Common myeloid progenitor, CD34-positive (primary cell): ENCODE results near the gene TP53TG3E. TPM values are rescaled to one million over a fixed set of nuclear protein-coding genes. Genes with fewer than 3 reads are reported as not detected.
"Not testable (repeated sequence)": the region's sequence is repeated elsewhere in the genome, so short reads cannot be mapped to it uniquely, and the experiment has no call there.

Experiments
- CTCF ChIA-PET: fragments of 350-600 bp; sonication (Branson Sonifier 250); formaldehyde crosslinking; loops from one replicate; lab custom pipeline; 2021; ENCODE audit warnings: antibody characterized with exemption; lab: Charles Lee
- POLR2A ChIA-PET: fragments of 350-600 bp; sonication (Branson Sonifier 250); formaldehyde crosslinking; loops from one replicate; lab custom pipeline; 2021; ENCODE audit warnings: antibody characterized with exemption; lab: Charles Lee
- DNase-seq, 3 donors: peaks; one replicate each; pipeline versions ENCODE4 v3.0.0 to v3.0.0-alpha.2; 2013
- H3K27ac ChIP-seq, 2 experiments: 1 replicate in 1 of 2; 2 replicates in 1 of 2; pipeline ENCODE4 v1.7.0; 2013; ENCODE audit warnings: inconsistent platforms in 2 of 2, low read length in 2 of 2, mild to moderate bottlenecking in 2 of 2, low read depth in 1 of 2, moderate library complexity in 1 of 2; ENCODE audit not compliant: severe bottlenecking in 2 of 2, insufficient read depth in 1 of 2, poor library complexity in 1 of 2
- H3K27me3 ChIP-seq, 5 experiments: replicated peaks in 2 of 5; 1 replicate in 3 of 5; 2 replicates in 2 of 5; pipeline versions ENCODE4 v1.6.1 to v1.7.0; 2013; ENCODE audit warnings: low read length in 4 of 5, mild to moderate bottlenecking in 2 of 5, moderate library complexity in 2 of 5, inconsistent platforms in 1 of 5; ENCODE audit not compliant: insufficient read depth in 5 of 5, control insufficient read depth in 4 of 5
- H3K36me3 ChIP-seq, 4 experiments: 1 replicate in 2 of 4; 2 replicates in 2 of 4; pipeline versions ENCODE4 v1.6.1 to v1.7.0; 2013; ENCODE audit warnings: low read length in 3 of 4, control low read depth in 1 of 4, mild to moderate bottlenecking in 1 of 4; ENCODE audit not compliant: control insufficient read depth in 4 of 4, insufficient read depth in 4 of 4
- H3K4me1 ChIP-seq, 4 experiments: 1 replicate in 3 of 4; 2 replicates in 1 of 4; pipeline versions ENCODE4 v1.6.1 to v1.7.1; 2013; ENCODE audit warnings: low read length in 3 of 4, mild to moderate bottlenecking in 3 of 4, control low read depth in 1 of 4, inconsistent platforms in 1 of 4, moderate library complexity in 1 of 4; ENCODE audit not compliant: control insufficient read depth in 4 of 4, insufficient read depth in 4 of 4; ENCODE audit errors: control extremely low read depth in 1 of 4
- H3K4me3 ChIP-seq, 7 experiments: 1 replicate in 4 of 7; 2 replicates in 3 of 7; pipeline versions ENCODE4 v1.5.1 to v1.7.0; 2013; ENCODE audit warnings: mild to moderate bottlenecking in 7 of 7, low read length in 6 of 7, moderate library complexity in 6 of 7, inconsistent platforms in 2 of 7, low read depth in 2 of 7, control low read depth in 1 of 7; ENCODE audit not compliant: insufficient read depth in 4 of 7, control insufficient read depth in 1 of 7; ENCODE audit errors: extremely low read depth in 1 of 7
- H3K9me3 ChIP-seq, 5 experiments: 1 replicate in 4 of 5; 2 replicates in 1 of 5; pipeline versions ENCODE4 v1.6.1 to v1.7.1; 2013; ENCODE audit warnings: low read length in 4 of 5, mild to moderate bottlenecking in 2 of 5, inconsistent platforms in 1 of 5, low read depth in 1 of 5, moderate library complexity in 1 of 5; ENCODE audit not compliant: control insufficient read depth in 4 of 5, insufficient read depth in 2 of 5; ENCODE audit errors: control extremely low read depth in 1 of 5
- WGBS: methylation state at CpG from one replicate; pipeline ENCODE4 v1.1.5; 2013; ENCODE audit not compliant: insufficient coverage; 5-methylcytosine and 5-hydroxymethylcytosine counted together
- polyA plus RNA-seq: library from polyadenylated mRNA; unstranded; fragments of 120-200 nt; gene quantifications from one replicate; pipeline ENCODE4 v1.2.1, GENCODE V29; 2013

TP53TG3E gene, protein sequence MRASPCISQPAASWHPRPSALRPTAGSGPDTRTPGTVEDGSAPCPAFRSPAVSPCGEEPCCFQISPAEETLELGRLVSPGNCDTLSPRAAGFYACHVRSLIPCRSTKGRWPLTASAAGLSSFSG
- polyA plus RNA-seq = not detected

GRCh38 chr16:33304006-33304405 lies at the start of gene TP53TG3E:
TP53TG3E (plus strand) TSS chr16:33304306; CDS start chr16:33304374, 68 bp downstream.
- WGBS = no CpG with 5 or more reads among the region's 25 CpGs
- DNase-seq, H3K27me3 ChIP-seq, H3K4me1 ChIP-seq, CTCF ChIA-PET, H3K27ac ChIP-seq, H3K36me3 ChIP-seq, H3K9me3 ChIP-seq, H3K4me3 ChIP-seq, POLR2A ChIA-PET: not testable (repeated sequence)

DNA sequence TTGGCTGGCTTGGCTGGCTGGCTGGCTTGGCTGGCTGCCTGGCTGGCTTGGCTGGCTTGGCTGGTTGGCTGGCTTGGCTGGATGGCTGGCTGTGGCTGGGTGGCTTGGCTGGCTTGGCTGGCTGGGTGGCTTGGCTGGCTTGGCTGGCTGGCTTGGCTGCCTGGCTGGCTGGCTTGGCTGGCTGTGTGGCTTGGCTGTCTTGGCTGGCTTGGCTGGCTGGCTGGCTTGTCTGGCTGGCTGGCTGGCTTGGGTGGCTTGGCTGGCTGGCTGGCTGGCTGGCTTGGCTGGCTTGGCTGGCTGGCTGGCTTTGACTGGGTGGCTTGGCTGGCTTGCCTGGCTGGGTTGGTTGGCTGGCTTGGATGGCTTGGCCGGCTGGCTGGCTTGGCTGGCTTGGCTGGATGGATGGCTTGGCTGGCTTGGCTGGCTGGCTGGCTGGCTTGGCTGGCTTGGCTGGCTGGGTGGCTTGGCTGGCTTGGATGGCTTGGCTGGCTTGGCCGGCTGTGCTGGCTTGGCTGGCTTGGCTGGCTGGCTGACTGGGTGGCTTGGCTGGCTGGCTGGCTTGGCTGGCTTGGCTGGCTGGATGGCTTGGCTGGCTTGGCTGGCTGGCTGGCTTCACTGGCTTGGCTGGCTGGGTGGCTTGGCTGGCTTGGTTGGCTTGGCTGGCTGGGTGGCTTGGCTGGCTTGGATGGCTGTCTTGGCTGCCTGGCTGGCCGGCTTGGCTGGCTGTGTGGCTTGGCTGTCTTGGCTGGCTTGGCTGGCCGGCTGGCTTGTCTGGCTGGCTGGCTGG lies 32.3 kb downstream of the TP53TG3E start:
- H3K27me3 ChIP-seq, H3K4me1 ChIP-seq, H3K4me3 ChIP-seq, H3K27ac ChIP-seq, POLR2A ChIA-PET, DNase-seq, H3K36me3 ChIP-seq, CTCF ChIA-PET: not testable (repeated sequence)
- H3K9me3 ChIP-seq = peaks cover 0 to 18% (median 6%) of the 10 kb centered on the region in 5 experiments
- WGBS = 85% methylated on average over 3 of the region's 4 CpGs

- H3K4me3 ChIP-seq, H3K27me3 ChIP-seq, H3K27ac ChIP-seq, H3K4me1 ChIP-seq, H3K36me3 ChIP-seq, POLR2A ChIA-PET, DNase-seq, CTCF ChIA-PET: not testable (repeated sequence)
- WGBS = 82% methylated on average over 5 of the region's 5 CpGs
- H3K9me3 ChIP-seq = peaks cover 0 to 18% (median 6%) of the 10 kb centered on the region in 5 experiments
Measured at GRCh38 chr16:33337627-33338542, 33.8 kb downstream of the TP53TG3E start.

GRCh38 chr16:33338543-33338951 lies 34.4 kb downstream of the TP53TG3E start:
- H3K36me3 ChIP-seq, H3K27me3 ChIP-seq, H3K27ac ChIP-seq, DNase-seq, POLR2A ChIA-PET, CTCF ChIA-PET, H3K4me3 ChIP-seq, H3K4me1 ChIP-seq: not testable (repeated sequence)
- peaks cover 0 to 18% (median 6%) of the 10 kb centered on the region in 5 experiments for H3K9me3 ChIP-seq
- 85% methylated on average over 2 of the region's 2 CpGs for WGBS

DNA sequence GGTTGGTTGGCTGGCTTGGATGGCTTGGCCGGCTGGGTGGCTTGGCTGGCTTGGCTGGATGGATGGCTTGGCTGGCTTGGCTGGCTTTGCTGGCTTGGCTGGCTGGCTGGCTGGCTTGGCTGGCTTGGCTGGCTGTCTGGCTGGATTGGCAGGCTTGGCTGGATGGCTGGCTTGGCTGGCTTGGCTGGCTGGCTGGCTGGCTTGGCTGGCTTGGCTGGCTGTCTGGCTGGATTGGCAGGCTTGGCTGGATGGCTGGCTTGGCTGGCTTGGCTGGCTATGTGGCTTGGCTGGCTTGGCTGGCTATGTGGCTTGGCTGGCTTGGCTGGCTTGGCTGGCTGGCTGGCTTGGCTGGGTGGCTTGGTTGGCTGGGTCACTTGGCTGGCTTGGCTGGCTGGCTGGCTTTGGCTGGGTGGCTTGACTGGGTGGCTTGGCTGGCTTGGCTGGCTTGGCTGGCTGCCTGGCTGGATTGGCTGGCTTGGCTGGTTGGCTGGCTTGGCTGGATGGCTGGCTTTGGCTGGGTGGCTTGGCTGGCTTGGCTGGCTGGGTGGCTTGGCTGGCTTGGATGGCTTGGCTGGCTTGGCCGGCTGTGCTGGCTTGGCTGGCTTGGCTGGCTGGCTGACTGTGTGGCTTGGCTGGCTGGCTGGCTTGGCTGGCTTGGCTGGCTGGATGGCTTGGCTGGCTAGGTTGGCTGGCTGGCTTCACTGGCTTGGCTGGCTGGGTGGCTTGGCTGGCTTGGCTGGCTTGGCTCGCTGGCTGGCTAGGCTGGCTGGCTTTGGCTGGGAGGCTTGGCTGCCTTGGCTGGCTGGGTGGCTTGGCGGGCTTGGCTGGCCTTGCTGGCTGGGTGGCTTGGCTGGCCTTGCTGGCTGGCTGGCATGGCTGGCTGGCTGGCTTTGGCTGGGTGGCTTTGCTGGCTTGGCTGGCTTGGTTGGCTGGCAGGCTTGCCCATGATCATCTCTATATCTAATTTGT lies 35.3 kb downstream of the TP53TG3E start:
- H3K4me3 ChIP-seq, POLR2A ChIA-PET, H3K27ac ChIP-seq, H3K4me1 ChIP-seq, H3K27me3 ChIP-seq, CTCF ChIA-PET, H3K36me3 ChIP-seq, DNase-seq: not testable (repeated sequence)
- WGBS = 85% methylated on average over 3 of the region's 4 CpGs
- H3K9me3 ChIP-seq = peaks cover 0 to 18% (median 6%) of the 10 kb centered on the region in 5 experiments
